Putamen (tissue), 1 donor: ENCODE results near the gene GPRIN2.
"Not testable (repeated sequence)": the region's sequence is repeated elsewhere in the genome, so short reads cannot be mapped to it uniquely, and the experiment has no call there.

ENCODE experiments used
- DNase-seq: peaks from one replicate; pipeline ENCODE4 v3.0.0-alpha.2; 2016; ENCODE audit warnings: low spot score

The GPRIN2 gene

DNA sequence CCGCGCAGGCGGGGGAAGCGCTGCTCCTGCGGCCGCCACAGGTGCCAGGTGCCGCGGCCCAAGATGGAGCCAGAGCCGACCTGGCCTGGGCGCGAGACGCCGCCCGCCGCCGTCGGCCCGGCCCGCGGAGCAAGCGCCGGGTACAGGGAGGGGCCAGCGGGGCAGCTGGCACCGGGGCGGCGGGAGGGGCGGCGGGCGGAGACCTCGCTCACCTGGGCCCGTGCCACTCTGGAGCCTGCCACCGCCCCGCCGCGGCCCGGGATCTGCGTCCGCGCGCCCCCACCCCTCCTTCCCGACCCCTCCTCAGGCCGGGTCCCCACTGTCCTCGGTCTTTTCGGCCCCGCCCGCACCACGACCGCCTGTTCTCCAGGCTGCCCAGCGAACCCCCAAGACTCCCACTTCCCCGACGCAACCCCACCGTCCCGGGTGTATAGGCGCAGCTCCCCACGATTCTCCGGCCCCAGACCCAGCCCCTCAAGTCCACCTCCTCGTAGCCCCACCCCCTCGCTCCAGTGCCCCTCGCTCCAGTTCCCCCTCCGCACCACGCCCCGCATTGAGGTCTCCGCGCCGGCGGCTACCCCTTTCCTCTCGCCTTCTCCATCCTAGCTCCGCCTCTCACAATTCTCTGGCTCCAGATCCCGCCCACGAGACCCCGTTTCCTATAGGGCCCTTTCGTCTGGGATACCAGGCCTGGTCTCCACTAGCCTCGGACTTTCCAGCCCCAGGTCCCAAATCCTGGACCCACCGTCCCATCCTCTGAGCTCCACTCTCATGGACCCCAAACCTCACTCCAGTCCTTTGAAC lies at the start of gene GPRIN2:
GPRIN2 (minus strand) TSS at position 144 of the 804 bp plus-strand sequence. CDS start 5,922 bp downstream, outside the sequence.
- DNase-seq = no peak

DNA sequence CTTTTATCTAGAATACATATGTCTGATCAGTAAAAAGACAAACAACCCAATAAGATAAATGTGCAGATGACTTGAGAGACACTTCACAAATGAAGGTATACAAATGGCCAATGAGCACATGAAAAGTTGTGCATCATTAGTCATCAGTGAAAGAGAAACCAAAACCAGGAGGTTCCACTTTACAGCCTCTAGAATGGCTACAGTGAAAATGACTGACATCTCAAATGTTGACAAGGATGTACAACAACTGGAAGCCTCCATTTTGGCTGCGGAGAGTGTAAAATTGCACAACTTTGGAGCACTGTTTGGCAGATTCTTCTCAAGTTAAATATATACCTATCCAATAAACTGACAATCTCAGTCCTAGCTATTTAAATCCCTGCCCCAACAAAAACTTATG lies 44.1 kb upstream of the GPRIN2 start:
- DNase-seq = not testable (repeated sequence)

- not testable (repeated sequence) for DNase-seq
Observed at GRCh38 chr10:46597616-46598246, 41.3 kb upstream of the GPRIN2 start.

GRCh38 chr10:46596570-46596969 lies 40.1 kb upstream of the GPRIN2 start:
- DNase-seq = not testable (repeated sequence)

DNA sequence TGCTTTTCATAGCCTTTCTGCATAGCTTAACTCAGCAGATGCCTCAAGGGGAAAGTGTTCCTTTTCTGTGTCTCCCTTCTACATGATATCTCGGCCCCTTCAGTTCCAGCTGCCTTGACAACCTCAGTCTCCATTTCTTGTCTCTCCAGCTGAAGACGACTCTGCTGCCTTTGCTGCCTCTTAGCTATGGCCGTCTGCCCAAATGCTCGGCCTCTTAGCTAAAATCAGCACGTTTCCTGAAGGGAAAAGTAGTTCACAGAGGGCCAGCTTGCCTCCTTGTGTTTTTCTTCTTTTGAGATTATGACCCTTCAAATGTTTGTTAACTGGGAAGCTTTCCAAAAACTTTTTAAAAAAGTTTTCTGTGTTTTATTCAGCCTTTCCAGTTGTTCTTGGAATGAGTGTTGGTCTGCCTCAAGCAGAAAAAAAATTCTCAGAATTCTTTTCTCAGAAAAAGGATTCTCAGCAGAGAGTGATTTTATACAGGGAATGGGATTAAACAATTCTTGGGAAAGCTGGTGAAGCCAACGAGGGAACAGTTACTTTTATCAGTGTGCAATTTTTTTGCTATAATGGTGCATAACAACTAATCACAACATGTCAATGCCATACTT lies 38.1 kb upstream of the GPRIN2 start:
- not testable (repeated sequence) for DNase-seq

GRCh38 chr10:46593307-46593706 lies 36.8 kb upstream of the GPRIN2 start:
- DNase-seq = not testable (repeated sequence)

GRCh38 chr10:46591053-46591452 lies 34.6 kb upstream of the GPRIN2 start:
- not testable (repeated sequence) for DNase-seq

- DNase-seq = not testable (repeated sequence)
Observed at GRCh38 chr10:46589589-46589988, 33.1 kb upstream of the GPRIN2 start.

GRCh38 chr10:46588221-46588620 lies 31.8 kb upstream of the GPRIN2 start:
- not testable (repeated sequence) for DNase-seq

GRCh38 chr10:46587546-46587945 lies 31.1 kb upstream of the GPRIN2 start:
- DNase-seq = not testable (repeated sequence)

DNA sequence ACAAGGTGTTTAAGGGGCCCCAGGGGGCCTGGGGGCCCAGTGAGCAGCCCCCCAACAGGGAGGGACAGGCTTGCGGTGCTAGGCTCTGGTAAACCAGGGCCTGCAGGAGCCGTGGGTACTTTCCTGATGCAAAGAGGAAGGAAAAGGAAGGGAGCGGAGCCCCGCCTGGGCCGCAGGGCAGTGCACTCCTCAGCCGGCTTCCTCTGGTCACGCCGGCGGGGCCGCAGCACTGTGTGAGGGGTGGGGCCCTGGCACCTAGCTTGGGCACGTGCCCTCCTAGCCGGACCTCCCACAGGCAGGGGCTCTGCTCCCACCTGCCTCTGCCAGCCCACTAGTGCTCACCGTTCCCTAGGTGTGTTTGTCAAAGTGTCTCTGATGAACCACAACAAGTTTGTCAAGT lies 28.8 kb upstream of the GPRIN2 start:
- DNase-seq = not testable (repeated sequence)

GRCh38 chr10:46584196-46584595 lies 27.7 kb upstream of the GPRIN2 start:
- DNase-seq = not testable (repeated sequence)

DNA sequence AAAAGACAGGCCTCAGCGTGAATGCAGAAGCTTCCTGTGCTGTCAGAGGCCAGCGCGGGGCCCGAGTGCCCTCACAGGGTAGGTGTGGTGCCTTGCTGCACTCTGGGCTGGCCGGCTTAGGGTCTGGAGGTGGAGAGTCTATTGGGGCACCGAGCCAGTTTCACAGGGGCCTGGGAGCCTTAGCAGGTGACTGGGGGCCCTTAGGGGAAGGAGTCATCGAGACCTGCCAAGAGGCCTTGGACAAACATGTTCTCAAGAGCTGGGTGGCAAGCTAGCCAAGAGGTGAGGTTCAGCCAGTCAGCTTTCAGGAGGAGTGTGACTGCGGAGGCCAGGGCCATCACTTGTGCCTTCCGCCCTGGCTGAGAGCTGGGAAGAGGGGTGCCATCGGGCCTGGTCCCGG lies 26.1 kb upstream of the GPRIN2 start:
- DNase-seq = not testable (repeated sequence)

- DNase-seq = not testable (repeated sequence)
Observed at GRCh38 chr10:46581997-46582396, 25.5 kb upstream of the GPRIN2 start.

GRCh38 chr10:46579378-46579777 lies 22.9 kb upstream of the GPRIN2 start:
- DNase-seq = not testable (repeated sequence)

GRCh38 chr10:46578474-46579178 lies 22.2 kb upstream of the GPRIN2 start, which contains the start of gene SYT15:
Gene SYT15 (plus strand): TSS chr10:46579128. CDS start chr10:46579169, 41 bp downstream.
- not testable (repeated sequence) for DNase-seq

GRCh38 chr10:46577624-46578473 lies 21.4 kb upstream of the GPRIN2 start:
- not testable (repeated sequence) for DNase-seq

- DNase-seq = not testable (repeated sequence)
Observed at GRCh38 chr10:46573884-46574283, 17.4 kb upstream of the GPRIN2 start.

DNA sequence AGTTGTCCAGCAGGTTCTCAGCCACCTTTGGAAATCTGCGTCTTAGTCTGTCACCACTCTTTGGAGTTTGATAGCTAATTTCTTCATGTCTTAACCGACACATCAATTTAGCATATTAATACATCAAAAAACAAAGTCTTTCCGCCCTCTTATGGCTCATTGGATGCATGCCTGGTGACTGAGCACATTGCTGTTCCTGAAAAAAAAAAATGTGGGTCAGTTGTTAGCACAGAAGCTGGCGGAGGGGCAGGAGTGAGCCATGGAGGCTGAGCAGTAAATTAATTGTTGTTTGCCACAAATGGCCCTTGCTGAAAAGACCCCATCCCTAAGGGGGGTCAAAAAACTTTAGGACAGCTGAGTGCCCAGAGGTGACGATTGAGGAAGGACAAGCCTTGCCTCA lies 16.9 kb upstream of the GPRIN2 start:
- not testable (repeated sequence) for DNase-seq

DNA sequence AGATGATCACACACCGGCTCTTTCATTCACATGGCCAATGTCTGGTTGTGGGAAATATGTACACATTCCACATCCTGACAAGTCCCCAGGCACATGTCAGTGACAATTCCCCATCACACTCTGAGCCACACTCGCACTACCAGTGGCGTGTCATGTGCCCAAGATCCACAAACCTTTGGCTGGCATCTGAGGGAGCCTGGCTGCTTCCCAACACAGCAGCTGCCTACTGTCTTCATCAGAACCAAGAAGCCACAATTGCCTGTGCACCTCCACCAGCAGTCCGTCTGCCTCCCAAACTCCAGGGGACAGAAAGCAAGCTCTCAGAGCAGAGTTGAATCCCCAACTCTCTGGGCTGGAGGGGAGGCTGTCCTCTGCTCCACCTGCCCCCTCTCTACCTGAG lies 16.3 kb upstream of the GPRIN2 start:
- not testable (repeated sequence) for DNase-seq

- not testable (repeated sequence) for DNase-seq
Observed at GRCh38 chr10:46570655-46571054, 14.2 kb upstream of the GPRIN2 start.
